ENCODE results near the gene SERHL2. TPM values are rescaled to one million over a fixed set of nuclear protein-coding genes. Genes with fewer than 3 reads are reported as not detected.
A peak's percentile ranks its signal among the peaks of the same experiment; 100 is the strongest.

The SERHL2 gene
- total RNA-seq, 1 experiment from 2014 or later, result 0.75 TPM

GRCh38 chr22:42622061-42622710 lies 68.4 kb downstream of the SERHL2 start:
- Mint-ChIP-seq H3K27me3 (ENCODE audit: insufficient read depth, unreplicated experiment) (no peaks in the 10 kb centered on the region), H3K4me1 (ENCODE audit: insufficient read depth, unreplicated experiment) (peaks cover 22% of the 10 kb centered on the region), H3K36me3 (ENCODE audit: insufficient read depth, unreplicated experiment) (peaks cover 41% of the 10 kb centered on the region), H3K4me3 (ENCODE audit: unreplicated experiment) (peak overlapping the region; percentile 50), H3K9me3 (ENCODE audit: unreplicated experiment) (no peaks in the 10 kb centered on the region), H3K27ac (ENCODE audit: low read depth, unreplicated experiment) (peak overlapping the region; percentile 93)
- intact Hi-C loops (cut with micrococcal nuclease), result no loop called here
- ChIA-PET POLR2A (interaction anchor here (0.9 to 4.2 kb wide), 9 partner anchors 8 to 412 kb away, joined by 3 to 44 read pairs (median 3); partner anchors contain the start of gene CYB5R3), CTCF (interaction anchor here (0.5 to 3.2 kb wide), 11 partner anchors 8 to 468 kb away, joined by 3 to 18 read pairs (median 3); no protein-coding TSS in a partner anchor)
- DNase-seq (ENCODE audit: unreplicated experiment), result no peak
- no TSS peak for BruUV-seq (replicated peaks)
- no peak for TF ChIP-seq CTCF (IDR thresholded peaks at IDR 0.05; ENCODE audit: unreplicated experiment)

- H3K9me3 Mint-ChIP-seq (ENCODE audit: unreplicated experiment), result no peaks in the 10 kb centered on the region
- CTCF ChIA-PET, result interaction anchor here (0.6 to 3.2 kb wide), 3 partner anchors 71 to 328 kb away, joined by 3 to 13 read pairs (median 3); no protein-coding TSS in a partner anchor
- H3K4me3 Mint-ChIP-seq (ENCODE audit: unreplicated experiment), result no peak overlapping the region
- H3K27ac Mint-ChIP-seq (ENCODE audit: low read depth, unreplicated experiment), result no peak overlapping the region
- no peak for TF ChIP-seq CTCF (IDR thresholded peaks at IDR 0.05; ENCODE audit: unreplicated experiment)
- peaks cover 52% of the 10 kb centered on the region for H3K36me3 Mint-ChIP-seq (ENCODE audit: insufficient read depth, unreplicated experiment)
- BruUV-seq (replicated peaks), result no TSS peak
- intact Hi-C loops (cut with micrococcal nuclease), result no loop called here
- DNase-seq (ENCODE audit: unreplicated experiment), result no peak
- POLR2A ChIA-PET, result interaction anchor here (0.9 to 4.2 kb wide), 2 partner anchors 13 to 235 kb away, joined by 3 to 44 read pairs; no protein-coding TSS in a partner anchor
- no peaks in the 10 kb centered on the region for H3K27me3 Mint-ChIP-seq (ENCODE audit: insufficient read depth, unreplicated experiment)
- H3K4me1 Mint-ChIP-seq (ENCODE audit: insufficient read depth, unreplicated experiment), result peaks cover 17% of the 10 kb centered on the region
Measured at GRCh38 chr22:42623301-42623751, 69.6 kb downstream of the SERHL2 start.

Other genes with a start within 250 kb of the SERHL2 start
- gene NFAM1, start 121.6 kb upstream of the SERHL2 start, total RNA-seq (2022), result not detected in 2 replicates
- 45.1 and 59.4 TPM in 2 replicates for gene RRP7A, start 34.2 kb upstream of the SERHL2 start, total RNA-seq (2022)
- gene POLDIP3, start 60.9 kb downstream of the SERHL2 start, total RNA-seq (2022), result 49.7 and 51.3 TPM in 2 replicates
- 0.83 and 1.1 TPM in 2 replicates for gene ATP5MGL, start 86.6 kb downstream of the SERHL2 start, total RNA-seq (2022)
- gene CYB5R3, start 95.4 kb downstream of the SERHL2 start, total RNA-seq (2022), result 104 and 114 TPM in 2 replicates
- gene A4GALT, start 166.9 kb downstream of the SERHL2 start, total RNA-seq (2022), result 8.7 and 12.3 TPM in 2 replicates

All from MCF 10A (cell line).